Type B pancreatic cell (in vitro differentiated cells): Measurements from ENCODE around the gene LHFPL3. TPM values are rescaled to one million over a fixed set of nuclear protein-coding genes. Genes with fewer than 3 reads are reported as not detected.
"Not testable (repeated sequence)": the region's sequence is repeated elsewhere in the genome, so short reads cannot be mapped to it uniquely, and the experiment has no call there.

Experiments
- DNase-seq: peaks from one replicate; pipeline ENCODE4 v3.0.0; 2021; ENCODE audit warnings: mixed read lengths; ENCODE audit not compliant: unreplicated experiment; ENCODE audit errors: extremely low spot score
- H3K27ac Mint-ChIP-seq: 2 replicates; pipeline ENCODE4 v1.8.0; 2021; ENCODE audit warnings: mild to moderate bottlenecking, mixed read lengths
- H3K27me3 Mint-ChIP-seq: 2 replicates; pipeline ENCODE4 v1.8.0; 2021; ENCODE audit warnings: mixed read lengths
- H3K36me3 Mint-ChIP-seq: 2 replicates; pipeline ENCODE4 v1.8.0; 2021; ENCODE audit warnings: mixed read lengths
- H3K4me1 Mint-ChIP-seq: one replicate; pipeline ENCODE4 v1.8.0; 2021; ENCODE audit warnings: mixed read lengths; ENCODE audit not compliant: unreplicated experiment
- H3K4me3 Mint-ChIP-seq: 2 replicates; pipeline ENCODE4 v1.8.0; 2021; ENCODE audit warnings: mild to moderate bottlenecking, mixed read lengths
- H3K9me3 Mint-ChIP-seq: 2 replicates; pipeline ENCODE4 v1.8.0; 2021; ENCODE audit warnings: mixed read lengths
- CTCF ChIP-seq: fragments of 200-600 bp; sonication (generic); conservative IDR thresholded peaks from 2 replicates; pipeline ENCODE4 v1.5.0; 2021; ENCODE audit warnings: antibody characterized with exemption, mild to moderate bottlenecking
- total RNA-seq: library from RNA; stranded (reverse); gene quantifications from 2 replicates; pipeline ENCODE4 v1.2.1, GENCODE V29; 2021; ENCODE audit warnings: low replicate concordance

LHFPL3 gene
- total RNA-seq, 1 donor from 2014 or later, result 0.31 TPM

- Mint-ChIP-seq H3K27ac (no peak overlapping the region), H3K9me3 (no peaks in the 10 kb centered on the region), H3K4me3 (no peak overlapping the region), H3K4me1 (no peaks in the 10 kb centered on the region), H3K36me3 (no peaks in the 10 kb centered on the region), H3K27me3 (peaks cover 25% of the 10 kb centered on the region)
- DNase-seq, result no peak
- no peak for TF ChIP-seq CTCF
Measured at GRCh38 chr7:104572554-104572953, 244.2 kb downstream of the LHFPL3 start.

GRCh38 chr7:104584620-104585019, 256.2 kb downstream of the LHFPL3 start:
- DNase-seq, result no peak
- Mint-ChIP-seq H3K9me3 (no peaks in the 10 kb centered on the region), H3K36me3 (no peaks in the 10 kb centered on the region), H3K27ac (no peak overlapping the region), H3K4me3 (no peak overlapping the region), H3K27me3 (no peaks in the 10 kb centered on the region), H3K4me1 (no peaks in the 10 kb centered on the region)
- TF ChIP-seq CTCF, result no peak

GRCh38 chr7:104595591-104595990, 267.2 kb downstream of the LHFPL3 start:
- H3K36me3 Mint-ChIP-seq, H3K4me3 Mint-ChIP-seq, H3K27me3 Mint-ChIP-seq, DNase-seq, H3K27ac Mint-ChIP-seq, H3K9me3 Mint-ChIP-seq, H3K4me1 Mint-ChIP-seq: not testable (repeated sequence)

GRCh38 chr7:104603957-104604356, 275.6 kb downstream of the LHFPL3 start:
- no peak for DNase-seq
- Mint-ChIP-seq H3K27ac (no peak overlapping the region), H3K4me1 (no peaks in the 10 kb centered on the region), H3K36me3 (no peaks in the 10 kb centered on the region), H3K27me3 (no peaks in the 10 kb centered on the region), H3K4me3 (no peak overlapping the region), H3K9me3 (no peaks in the 10 kb centered on the region)
- TF ChIP-seq CTCF, result no peak

GRCh38 chr7:104604706-104605105, 276.3 kb downstream of the LHFPL3 start:
- TF ChIP-seq CTCF, result no peak
- DNase-seq, result no peak
- Mint-ChIP-seq H3K4me1 (no peaks in the 10 kb centered on the region), H3K4me3 (no peak overlapping the region), H3K9me3 (no peaks in the 10 kb centered on the region), H3K27ac (no peak overlapping the region), H3K27me3 (no peaks in the 10 kb centered on the region), H3K36me3 (no peaks in the 10 kb centered on the region)

GRCh38 chr7:104621321-104621720, 292.9 kb downstream of the LHFPL3 start:
- no peak overlapping the region for H3K4me3 Mint-ChIP-seq
- H3K27ac Mint-ChIP-seq, result no peak overlapping the region
- peaks cover 7% of the 10 kb centered on the region for H3K27me3 Mint-ChIP-seq
- H3K9me3 Mint-ChIP-seq, result no peaks in the 10 kb centered on the region
- H3K36me3 Mint-ChIP-seq, result no peaks in the 10 kb centered on the region
- no peak for TF ChIP-seq CTCF
- no peaks in the 10 kb centered on the region for H3K4me1 Mint-ChIP-seq
- no peak for DNase-seq
